GM12873 (cell line): ENCODE data around the gene SORD.

Source experiments
- TF ChIP-seq, protein P1 (sequence below): IDR thresholded peaks from 2 replicates; pipeline ENCODE4 v1.5.1; 2012; ENCODE audit warnings: low read depth, mild to moderate bottlenecking, moderate library complexity, low read length, control low read depth; ENCODE audit not compliant: insufficient read depth; ENCODE audit errors: missing control alignments

SORD gene

GRCh38 chr15:45121706-45122417 is 98.9 kb downstream of the SORD start:
- TF ChIP-seq, protein P1, sequence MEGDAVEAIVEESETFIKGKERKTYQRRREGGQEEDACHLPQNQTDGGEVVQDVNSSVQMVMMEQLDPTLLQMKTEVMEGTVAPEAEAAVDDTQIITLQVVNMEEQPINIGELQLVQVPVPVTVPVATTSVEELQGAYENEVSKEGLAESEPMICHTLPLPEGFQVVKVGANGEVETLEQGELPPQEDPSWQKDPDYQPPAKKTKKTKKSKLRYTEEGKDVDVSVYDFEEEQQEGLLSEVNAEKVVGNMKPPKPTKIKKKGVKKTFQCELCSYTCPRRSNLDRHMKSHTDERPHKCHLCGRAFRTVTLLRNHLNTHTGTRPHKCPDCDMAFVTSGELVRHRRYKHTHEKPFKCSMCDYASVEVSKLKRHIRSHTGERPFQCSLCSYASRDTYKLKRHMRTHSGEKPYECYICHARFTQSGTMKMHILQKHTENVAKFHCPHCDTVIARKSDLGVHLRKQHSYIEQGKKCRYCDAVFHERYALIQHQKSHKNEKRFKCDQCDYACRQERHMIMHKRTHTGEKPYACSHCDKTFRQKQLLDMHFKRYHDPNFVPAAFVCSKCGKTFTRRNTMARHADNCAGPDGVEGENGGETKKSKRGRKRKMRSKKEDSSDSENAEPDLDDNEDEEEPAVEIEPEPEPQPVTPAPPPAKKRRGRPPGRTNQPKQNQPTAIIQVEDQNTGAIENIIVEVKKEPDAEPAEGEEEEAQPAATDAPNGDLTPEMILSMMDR = no peak

DNA sequence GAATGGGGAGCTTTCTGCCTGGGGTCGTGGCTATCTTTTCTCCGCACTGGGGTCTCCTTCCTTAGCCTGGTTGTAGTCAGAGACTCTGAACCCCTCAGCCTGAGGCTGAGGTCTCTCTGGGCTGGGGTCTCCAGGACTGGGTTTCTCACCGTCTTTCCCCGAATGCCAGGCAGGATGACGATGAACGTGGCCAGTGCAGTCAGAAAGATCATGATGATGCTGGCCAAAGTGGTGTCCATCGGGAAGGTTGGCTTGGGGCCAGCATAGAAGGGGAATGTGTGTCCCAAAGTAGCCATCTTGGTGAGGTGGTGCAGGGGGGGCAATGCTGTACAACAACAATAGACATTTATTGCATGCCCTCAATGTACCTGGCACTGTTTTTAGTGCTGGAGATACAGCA is 99.7 kb downstream of the SORD start:
- TF ChIP-seq, protein P1 = no peak

GRCh38 chr15:45123397-45123796 is 100.4 kb downstream of the SORD start:
- TF ChIP-seq, protein P1 = no peak

- TF ChIP-seq, protein P1 = peak; percentile 67
These were observed 103.7 kb downstream of the SORD start for GRCh38 chr15:45126535-45127158.
